GM23248 (cell line): ENCODE data around the gene PDSS1.

Experiments
- EZH2 ChIP-seq: fragments of 200-600 bp; sonication (generic); IDR thresholded peaks from 2 replicates; pipeline ENCODE4 v1.6.1; 2018; ENCODE audit warnings: antibody characterized with exemption, mild to moderate bottlenecking; ENCODE audit not compliant: insufficient read depth, poor library complexity, severe bottlenecking
- EZH2phosphoT487 ChIP-seq: fragments of 200-600 bp; sonication (generic); IDR thresholded peaks from 2 replicates; pipeline ENCODE4 v1.6.1; 2018; ENCODE audit warnings: antibody characterized with exemption, moderate library complexity, mild to moderate bottlenecking, low read depth; ENCODE audit not compliant: insufficient read depth

DNA sequence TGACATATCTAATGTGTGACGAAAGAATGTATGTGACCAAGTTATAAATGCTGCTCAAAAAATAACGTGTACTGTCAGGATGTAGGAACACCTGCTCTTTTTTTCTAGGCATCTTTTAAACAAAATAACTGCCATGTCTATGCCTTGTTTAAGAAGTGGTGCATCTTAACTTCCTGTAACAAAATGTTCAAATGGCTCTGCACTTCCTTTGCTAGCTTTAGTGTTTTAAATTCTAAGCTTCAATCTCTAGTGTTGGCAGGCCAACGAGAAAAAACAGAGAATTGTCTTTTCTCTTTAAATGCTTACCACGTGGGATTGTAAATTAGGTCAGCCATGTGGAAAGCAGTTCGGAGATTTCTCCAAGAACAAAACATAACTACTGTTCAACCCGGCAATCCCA, 14.6 kb upstream of the PDSS1 start:
- TF ChIP-seq EZH2phosphoT487 (no peak), EZH2 (no peak)
